Measurements from ENCODE around the gene FBXO34. TPM values are rescaled to one million over a fixed set of nuclear protein-coding genes. Genes with fewer than 3 reads are reported as not detected.

FBXO34 gene
- total and polyA plus RNA-seq, 9 of the 15 experiments (the other 6 are each of a cell fraction or from before 2014, with no cell fraction given) = 6.3 to 24.9 (median 16.2) TPM

DNA sequence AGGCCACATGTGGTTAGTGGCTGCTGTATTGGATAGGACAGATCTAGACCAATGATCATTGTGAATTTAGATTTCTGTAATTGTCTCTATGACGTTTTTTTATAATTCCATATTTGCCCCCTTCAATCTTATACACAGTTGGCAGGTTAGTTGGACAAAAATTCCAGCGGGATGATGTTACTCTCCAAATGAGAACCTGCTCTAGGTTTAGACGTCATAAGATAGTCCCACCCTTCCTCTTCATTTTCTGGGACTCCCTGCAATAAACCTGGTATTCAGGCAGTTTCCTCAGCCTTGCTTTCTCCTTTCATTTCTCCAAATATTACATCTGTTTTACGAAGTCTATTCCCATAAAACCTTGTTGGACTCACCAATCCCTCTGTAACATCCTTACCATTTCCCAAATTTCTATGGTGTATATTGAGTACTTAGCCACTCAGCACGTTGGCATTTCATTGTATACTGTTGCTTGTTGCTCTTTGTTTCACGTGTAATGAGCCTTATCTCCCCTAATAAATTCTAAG is 10.2 kb downstream of the FBXO34 start:
- H3K9me3 ChIP-seq (replicated peaks; ENCODE audit: control insufficient read depth, insufficient read depth, low read depth, low read length) = no peaks in the 10 kb centered on the region
- no peaks in the 10 kb centered on the region; a peak in 1 of 5 replicates for H3K4me1 ChIP-seq (replicated peaks in 1 of 2; ENCODE audit: control insufficient read depth in 2 of 2, insufficient read depth in 2 of 2, low read length in 2 of 2)
- ChIA-PET POLR2A (interaction anchor here (0.6 to 2.1 kb wide), 2 partner anchors 9 to 23 kb away, joined by 3 to 8 read pairs; partner anchors contain the start of gene FBXO34), CTCF (ENCODE audit: low intra/inter-chr PET ratio) (no interaction called here)
- no peak for FAIRE-seq
- WGBS (ENCODE audit: insufficient coverage, low coverage, missing lambda C conversion rate) = 59% methylated on average over 6 of the region's 6 CpGs
- no peak overlapping the region for H3K4me2 ChIP-seq (ENCODE audit: insufficient read depth, low read length)
- intact Hi-C loops (cut with micrococcal nuclease) (no loop called here), in situ Hi-C loops (cut with MboI) (no loop called here)
- H3K4me3 ChIP-seq = no peak overlapping the region
- H3K79me2 ChIP-seq (ENCODE audit: control insufficient read depth, insufficient read depth, low read length) = peaks cover 91% of the 10 kb centered on the region
- H3K27ac ChIP-seq (ENCODE audit: extremely low read depth, low read depth, low read length) = no peak overlapping the region
- no peak for DNase-seq (ENCODE audit: extremely low read depth in 1 of 4, low spot score in 3 of 4)
- no peaks in the 10 kb centered on the region; the same call in 1 of the 2 replicates for H4K20me1 ChIP-seq (replicated peaks; ENCODE audit: control insufficient read depth, insufficient read depth, low read length)
- H3K36me3 ChIP-seq (ENCODE audit: control insufficient read depth, insufficient read depth, low read length) = peaks cover 11% of the 10 kb centered on the region; the same call in 2 of the 3 replicates
- no peak overlapping the region for H2AFZ ChIP-seq (ENCODE audit: low read depth, low read length)
- ATAC-seq = no peak
- no peaks in the 10 kb centered on the region for H3K9me1 ChIP-seq (ENCODE audit: control insufficient read depth, insufficient read depth, low read length)
- H3K27me3 ChIP-seq (ENCODE audit: control insufficient read depth in 2 of 2, insufficient read depth in 2 of 2, low read length in 2 of 2) = no peaks in the 10 kb centered on the region
- no TSS peak for BruUV-seq (replicated peaks)
- H3K9ac ChIP-seq (ENCODE audit: insufficient read depth in 1 of 2, low read depth in 2 of 2, low read length in 2 of 2) = no peak overlapping the region
- no peak for TF ChIP-seq ILK (tag; IDR thresholded peaks at IDR 0.05; ENCODE audit: borderline replicate concordance, low read depth)
- TF ChIP-seq TAF9B (IDR thresholded peaks at IDR 0.05; ENCODE audit: partially characterized antibody) = no peak
- TF ChIP-seq, protein P1, sequence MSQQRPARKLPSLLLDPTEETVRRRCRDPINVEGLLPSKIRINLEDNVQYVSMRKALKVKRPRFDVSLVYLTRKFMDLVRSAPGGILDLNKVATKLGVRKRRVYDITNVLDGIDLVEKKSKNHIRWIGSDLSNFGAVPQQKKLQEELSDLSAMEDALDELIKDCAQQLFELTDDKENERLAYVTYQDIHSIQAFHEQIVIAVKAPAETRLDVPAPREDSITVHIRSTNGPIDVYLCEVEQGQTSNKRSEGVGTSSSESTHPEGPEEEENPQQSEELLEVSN (IDR thresholded peaks at IDR 0.05; ENCODE audit: borderline replicate concordance in 1 of 2, extremely low read depth in 1 of 2, insufficient read depth in 1 of 2, insufficient read length in 1 of 2, low read depth in 1 of 2, low read length in 1 of 2, poor library complexity in 1 of 2, severe bottlenecking in 1 of 2) = no peak
- no peak for TF ChIP-seq DLX4 (CRISPR knock-in tag; IDR thresholded peaks at IDR 0.05)
- TF ChIP-seq BRD9 (IDR thresholded peaks at IDR 0.05; ENCODE audit: low read depth, partially characterized antibody) = no peak
- no peak for TF ChIP-seq CCNT2 (IDR thresholded peaks at IDR 0.05; ENCODE audit: borderline replicate concordance, extremely low read depth, insufficient read length, low read depth, low read length)
- TF ChIP-seq, protein P2, sequence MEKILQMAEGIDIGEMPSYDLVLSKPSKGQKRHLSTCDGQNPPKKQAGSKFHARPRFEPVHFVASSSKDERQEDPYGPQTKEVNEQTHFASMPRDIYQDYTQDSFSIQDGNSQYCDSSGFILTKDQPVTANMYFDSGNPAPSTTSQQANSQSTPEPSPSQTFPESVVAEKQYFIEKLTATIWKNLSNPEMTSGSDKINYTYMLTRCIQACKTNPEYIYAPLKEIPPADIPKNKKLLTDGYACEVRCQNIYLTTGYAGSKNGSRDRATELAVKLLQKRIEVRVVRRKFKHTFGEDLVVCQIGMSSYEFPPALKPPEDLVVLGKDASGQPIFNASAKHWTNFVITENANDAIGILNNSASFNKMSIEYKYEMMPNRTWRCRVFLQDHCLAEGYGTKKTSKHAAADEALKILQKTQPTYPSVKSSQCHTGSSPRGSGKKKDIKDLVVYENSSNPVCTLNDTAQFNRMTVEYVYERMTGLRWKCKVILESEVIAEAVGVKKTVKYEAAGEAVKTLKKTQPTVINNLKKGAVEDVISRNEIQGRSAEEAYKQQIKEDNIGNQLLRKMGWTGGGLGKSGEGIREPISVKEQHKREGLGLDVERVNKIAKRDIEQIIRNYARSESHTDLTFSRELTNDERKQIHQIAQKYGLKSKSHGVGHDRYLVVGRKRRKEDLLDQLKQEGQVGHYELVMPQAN (IDR thresholded peaks at IDR 0.05; ENCODE audit: borderline replicate concordance) = no peak
- TF ChIP-seq RFX5 (IDR thresholded peaks at IDR 0.05; ENCODE audit: low read depth, low read length) = no peak
- TF ChIP-seq STAT5B (CRISPR knock-in tag; IDR thresholded peaks at IDR 0.05) = no peak
- TF ChIP-seq PURB (CRISPR knock-in tag; IDR thresholded peaks at IDR 0.05; ENCODE audit: low read depth) = no peak
- TF ChIP-seq POLR3A (IDR thresholded peaks at IDR 0.05; ENCODE audit: borderline replicate concordance, extremely low read depth, insufficient read depth, insufficient read length) = no peak
- no peak for TF ChIP-seq SAP30 (IDR thresholded peaks at IDR 0.05; ENCODE audit: borderline replicate concordance, insufficient read depth, low read depth, low read length, poor library complexity, severe bottlenecking)
- TF ChIP-seq ZNF778 (CRISPR knock-in tag; IDR thresholded peaks at IDR 0.05) = no peak
- TF ChIP-seq ILF3 (IDR thresholded peaks at IDR 0.05; ENCODE audit: borderline replicate concordance) = no peak
- TF ChIP-seq, protein P3, sequence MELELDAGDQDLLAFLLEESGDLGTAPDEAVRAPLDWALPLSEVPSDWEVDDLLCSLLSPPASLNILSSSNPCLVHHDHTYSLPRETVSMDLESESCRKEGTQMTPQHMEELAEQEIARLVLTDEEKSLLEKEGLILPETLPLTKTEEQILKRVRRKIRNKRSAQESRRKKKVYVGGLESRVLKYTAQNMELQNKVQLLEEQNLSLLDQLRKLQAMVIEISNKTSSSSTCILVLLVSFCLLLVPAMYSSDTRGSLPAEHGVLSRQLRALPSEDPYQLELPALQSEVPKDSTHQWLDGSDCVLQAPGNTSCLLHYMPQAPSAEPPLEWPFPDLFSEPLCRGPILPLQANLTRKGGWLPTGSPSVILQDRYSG (tag; conservative IDR thresholded peaks at IDR 0.05; ENCODE audit: low read depth) = no peak
- no peak for TF ChIP-seq GTF2F1 (IDR thresholded peaks at IDR 0.05; ENCODE audit: low read depth, low read length)
- no peak for TF ChIP-seq ZNF124 (CRISPR knock-in tag; IDR thresholded peaks at IDR 0.05)
